H9 (cell line): ENCODE data around the gene ANXA9. TPM values are rescaled to one million over a fixed set of nuclear protein-coding genes. Genes with fewer than 3 reads are reported as not detected.

ENCODE experiments used
- DNase-seq: peaks from one replicate; pipeline ENCODE4 v3.0.0-alpha.2; 2017
- H2AFZ ChIP-seq: one replicate; pipeline ENCODE4 v1.6.1; 2013; ENCODE audit warnings: mild to moderate bottlenecking, low read length, control low read depth, moderate library complexity
- H2AK5ac ChIP-seq: 2 replicates; pipeline ENCODE4 v1.6.1; 2013; ENCODE audit warnings: low read length, control low read depth, mixed read lengths; ENCODE audit not compliant: insufficient read length
- H2BK120ac ChIP-seq: one replicate; pipeline ENCODE4 v1.6.1; 2013; ENCODE audit warnings: low read depth, mild to moderate bottlenecking, low read length, control low read depth, inconsistent platforms; ENCODE audit not compliant: poor library complexity, severe bottlenecking
- H2BK12ac ChIP-seq: 2 replicates; pipeline ENCODE4 v1.6.1; 2013; ENCODE audit warnings: low read length, control low read depth, mixed read lengths, low read depth; ENCODE audit not compliant: insufficient read length
- H2BK15ac ChIP-seq: 2 replicates; pipeline ENCODE4 v1.6.1; 2013; ENCODE audit warnings: low read depth, low read length, control low read depth
- H2BK20ac ChIP-seq: one replicate; pipeline ENCODE4 v1.6.1; 2013; ENCODE audit warnings: low read depth, mild to moderate bottlenecking, low read length, control low read depth, inconsistent platforms; ENCODE audit not compliant: poor library complexity, severe bottlenecking
- H2BK5ac ChIP-seq: 2 replicates; pipeline ENCODE4 v1.6.1; 2013; ENCODE audit warnings: low read length, control low read depth, mixed read lengths; ENCODE audit not compliant: insufficient read length
- H3K14ac ChIP-seq: 2 replicates; pipeline ENCODE4 v1.6.1; 2013; ENCODE audit warnings: low read length, control low read depth; ENCODE audit not compliant: insufficient read depth
- H3K18ac ChIP-seq: 2 replicates; pipeline ENCODE4 v1.6.1; 2013; ENCODE audit warnings: low read depth, mild to moderate bottlenecking, mixed read lengths, low read length, control low read depth; ENCODE audit not compliant: insufficient read length
- H3K23ac ChIP-seq: 2 replicates; pipeline ENCODE4 v1.6.1; 2013; ENCODE audit warnings: low read length, control low read depth, mixed read lengths, low read depth; ENCODE audit not compliant: insufficient read length
- H3K23me2 ChIP-seq: 2 replicates; pipeline ENCODE4 v1.6.1; 2013; ENCODE audit warnings: low read depth, mild to moderate bottlenecking, mixed read lengths, low read length, control low read depth; ENCODE audit not compliant: insufficient read length, poor library complexity, severe bottlenecking
- H3K27ac ChIP-seq: 2 replicates; pipeline ENCODE4 v1.5.1; 2013; ENCODE audit warnings: low read length, control low read depth, mixed read lengths, low read depth; ENCODE audit not compliant: insufficient read length
- H3K27me3 ChIP-seq: 2 replicates; pipeline ENCODE4 v1.6.1; 2013; ENCODE audit warnings: low read length, control low read depth, inconsistent platforms; ENCODE audit not compliant: insufficient read depth
- H3K4ac ChIP-seq: 2 replicates; pipeline ENCODE4 v1.6.1; 2013; ENCODE audit warnings: low read depth, mild to moderate bottlenecking, control low read depth, inconsistent platforms, low read length, moderate library complexity
- H3K4me1 ChIP-seq: 2 replicates; pipeline ENCODE4 v1.6.1; 2013; ENCODE audit warnings: low read length, control low read depth, inconsistent platforms; ENCODE audit not compliant: insufficient read depth
- H3K4me2 ChIP-seq: 2 replicates; pipeline ENCODE4 v1.6.1; 2013; ENCODE audit warnings: low read length, control low read depth, mixed read lengths; ENCODE audit not compliant: insufficient read length, insufficient read depth
- H3K56ac ChIP-seq: 2 replicates; pipeline ENCODE4 v1.6.1; 2013; ENCODE audit warnings: low read depth, mild to moderate bottlenecking, mixed read lengths, low read length, control low read depth; ENCODE audit not compliant: insufficient read length
- H3K79me1 ChIP-seq: 2 replicates; pipeline ENCODE4 v1.6.1; 2013; ENCODE audit warnings: low read depth, mild to moderate bottlenecking, moderate library complexity, low read length, control low read depth, inconsistent platforms; ENCODE audit not compliant: insufficient read depth, poor library complexity, severe bottlenecking
- H3K79me2 ChIP-seq: 2 replicates; pipeline ENCODE4 v1.6.1; 2013; ENCODE audit warnings: low read length, control low read depth, inconsistent platforms; ENCODE audit not compliant: insufficient read depth
- H3K9ac ChIP-seq: 2 replicates; pipeline ENCODE4 v1.6.1; 2013; ENCODE audit warnings: low read length, control low read depth, mixed read lengths; ENCODE audit not compliant: insufficient read length; ENCODE audit errors: extremely low read depth
- H3K9me3 ChIP-seq: one replicate; pipeline ENCODE4 v1.6.1; 2013; ENCODE audit warnings: low read depth, low read length, inconsistent platforms; ENCODE audit not compliant: control insufficient read depth
- H3T11ph ChIP-seq: one replicate; pipeline ENCODE4 v1.6.1; 2013; ENCODE audit warnings: mild to moderate bottlenecking, low read length, control low read depth, inconsistent platforms
- H4K20me1 ChIP-seq: one replicate; pipeline ENCODE4 v1.6.1; 2013; ENCODE audit not compliant: control insufficient read depth, insufficient read length, insufficient read depth
- H4K5ac ChIP-seq: 2 replicates; pipeline ENCODE4 v1.6.1; 2013; ENCODE audit warnings: low read depth, mild to moderate bottlenecking, mixed read lengths, low read length, control low read depth; ENCODE audit not compliant: insufficient read length
- H4K8ac ChIP-seq: replicated peaks from 2 replicates; pipeline ENCODE4 v1.6.1; 2013; ENCODE audit warnings: low read length, control low read depth, mixed read lengths, low read depth; ENCODE audit not compliant: insufficient read length
- H4K91ac ChIP-seq: 2 replicates; pipeline ENCODE4 v1.6.1; 2013; ENCODE audit warnings: low read depth, mild to moderate bottlenecking, moderate library complexity, mixed read lengths, low read length, control low read depth; ENCODE audit not compliant: insufficient read length
- H3K27ac Mint-ChIP-seq, 3 experiments: 2 replicates in 2 of 3; 3 replicates in 1 of 3; pipeline ENCODE4 v1.8.0; 2020 to 2021; ENCODE audit warnings: mixed read lengths in 3 of 3, mild to moderate bottlenecking in 1 of 3, moderate library complexity in 1 of 3
- H3K27me3 Mint-ChIP-seq: 2 replicates; pipeline ENCODE4 v1.8.0; 2021; ENCODE audit warnings: low read depth, mild to moderate bottlenecking, moderate library complexity, mixed read lengths
- H3K36me3 Mint-ChIP-seq, 3 experiments: 2 replicates in 2 of 3; 3 replicates in 1 of 3; pipeline ENCODE4 v1.8.0; 2020 to 2021; ENCODE audit warnings: low read depth in 3 of 3, mixed read lengths in 3 of 3; ENCODE audit not compliant: insufficient read depth in 1 of 3
- H3K4me1 Mint-ChIP-seq, 2 experiments: 2 replicates each; pipeline ENCODE4 v1.8.0; 2020; ENCODE audit warnings: mixed read lengths in 2 of 2
- H3K4me3 Mint-ChIP-seq, 2 experiments: 2 replicates in 1 of 2; 3 replicates in 1 of 2; pipeline ENCODE4 v1.8.0; 2020 to 2021; ENCODE audit warnings: mild to moderate bottlenecking in 2 of 2, mixed read lengths in 2 of 2, moderate library complexity in 1 of 2
- H3K9me3 Mint-ChIP-seq, 2 experiments: 2 replicates in 1 of 2; 3 replicates in 1 of 2; pipeline ENCODE4 v1.8.0; 2020; ENCODE audit warnings: mild to moderate bottlenecking in 2 of 2, mixed read lengths in 2 of 2, moderate library complexity in 1 of 2
- CTCF ChIP-seq: fragments of 200-600 bp; sonication (generic); conservative IDR thresholded peaks from 3 replicates; pipeline ENCODE4 v1.8.0; 2021; ENCODE audit warnings: antibody characterized with exemption, mild to moderate bottlenecking
- WGBS: extraction: QIAGEN DNeasy Blood & Tissue Kit; methylation state at CpG from one replicate; pipeline ENCODE4 v1.1.7; 2013; ENCODE audit warnings: missing lambda C conversion rate, low lambda C conversion rate, mixed read lengths; ENCODE audit not compliant: insufficient read length; ENCODE audit errors: extremely low coverage; 5-methylcytosine and 5-hydroxymethylcytosine counted together
- total RNA-seq: library from RNA; stranded (reverse); gene quantifications from 2 replicates; pipeline ENCODE4 v1.2.1, GENCODE V29; 2021

ANXA9 gene
- total RNA-seq, 1 experiment from 2014 or later, result 0.92 TPM

- Histone ChIP-seq H2BK120ac (no peak overlapping the region), H2BK12ac (no peak overlapping the region), H3K79me1 (no peaks in the 10 kb centered on the region), H3K9me3 (no peaks in the 10 kb centered on the region), H3K23ac (no peak overlapping the region), H2AFZ (no peak overlapping the region), H2BK20ac (no peak overlapping the region), H3K4ac (no peak overlapping the region), H3K27me3 (no peaks in the 10 kb centered on the region), H3K9ac (no peak overlapping the region), H4K5ac (no peak overlapping the region), H3K56ac (no peak overlapping the region), H3K18ac (peak overlapping the region; percentile 15), H3K79me2 (peaks cover 16% of the 10 kb centered on the region; the same call in 1 of the 2 replicates), H4K8ac (no peak overlapping the region), H2BK5ac (no peak overlapping the region), H4K91ac (no peak overlapping the region), H3K14ac (no peak overlapping the region), H3K23me2 (peaks cover 12% of the 10 kb centered on the region), H2BK15ac (no peak overlapping the region), H3K27ac (no peak overlapping the region), H3K4me2 (no peak overlapping the region), H2AK5ac (no peak overlapping the region), H3K4me1 (peaks cover 25% of the 10 kb centered on the region), H4K20me1 (no peaks in the 10 kb centered on the region), H3T11ph (no peak overlapping the region)
- TF ChIP-seq CTCF, result no peak
- H3K4me1 Mint-ChIP-seq, result peaks cover 57 to 58% of the 10 kb centered on the region in 2 experiments
- no CpG with 5 or more reads among the region's 11 CpGs for WGBS
- H3K27ac Mint-ChIP-seq, result peak overlapping the region; percentile 33 to 93 (median 59); a peak in 4 of 7 replicates
- H3K27me3 Mint-ChIP-seq, result no peaks in the 10 kb centered on the region
- no peaks in the 10 kb centered on the region for H3K9me3 Mint-ChIP-seq
- H3K36me3 Mint-ChIP-seq, result peaks cover 2 to 4% (median 2%) of the 10 kb centered on the region in 3 experiments; a peak in 2 of 7 replicates
- peak overlapping the region; percentile 78 to 84 for H3K4me3 Mint-ChIP-seq
- DNase-seq, result peak; percentile 86
Measured at GRCh38 chr1:150976879-150977694, 5.0 kb upstream of the ANXA9 start.
